H9 (cell line): Measurements from ENCODE around the gene IL21R. TPM values are rescaled to one million over a fixed set of nuclear protein-coding genes. Genes with fewer than 3 reads are reported as not detected.

Experiments used
- DNase-seq: peaks from one replicate; pipeline ENCODE4 v3.0.0-alpha.2; 2017
- H2AFZ ChIP-seq: one replicate; pipeline ENCODE4 v1.6.1; 2013; ENCODE audit warnings: mild to moderate bottlenecking, low read length, control low read depth, moderate library complexity
- H2AK5ac ChIP-seq: 2 replicates; pipeline ENCODE4 v1.6.1; 2013; ENCODE audit warnings: low read length, control low read depth, mixed read lengths; ENCODE audit not compliant: insufficient read length
- H2BK120ac ChIP-seq: one replicate; pipeline ENCODE4 v1.6.1; 2013; ENCODE audit warnings: low read depth, mild to moderate bottlenecking, low read length, control low read depth, inconsistent platforms; ENCODE audit not compliant: poor library complexity, severe bottlenecking
- H2BK12ac ChIP-seq: 2 replicates; pipeline ENCODE4 v1.6.1; 2013; ENCODE audit warnings: low read length, control low read depth, mixed read lengths, low read depth; ENCODE audit not compliant: insufficient read length
- H2BK15ac ChIP-seq: 2 replicates; pipeline ENCODE4 v1.6.1; 2013; ENCODE audit warnings: low read depth, low read length, control low read depth
- H2BK20ac ChIP-seq: one replicate; pipeline ENCODE4 v1.6.1; 2013; ENCODE audit warnings: low read depth, mild to moderate bottlenecking, low read length, control low read depth, inconsistent platforms; ENCODE audit not compliant: poor library complexity, severe bottlenecking
- H2BK5ac ChIP-seq: 2 replicates; pipeline ENCODE4 v1.6.1; 2013; ENCODE audit warnings: low read length, control low read depth, mixed read lengths; ENCODE audit not compliant: insufficient read length
- H3K14ac ChIP-seq: 2 replicates; pipeline ENCODE4 v1.6.1; 2013; ENCODE audit warnings: low read length, control low read depth; ENCODE audit not compliant: insufficient read depth
- H3K18ac ChIP-seq: 2 replicates; pipeline ENCODE4 v1.6.1; 2013; ENCODE audit warnings: low read depth, mild to moderate bottlenecking, mixed read lengths, low read length, control low read depth; ENCODE audit not compliant: insufficient read length
- H3K23ac ChIP-seq: 2 replicates; pipeline ENCODE4 v1.6.1; 2013; ENCODE audit warnings: low read length, control low read depth, mixed read lengths, low read depth; ENCODE audit not compliant: insufficient read length
- H3K23me2 ChIP-seq: 2 replicates; pipeline ENCODE4 v1.6.1; 2013; ENCODE audit warnings: low read depth, mild to moderate bottlenecking, mixed read lengths, low read length, control low read depth; ENCODE audit not compliant: insufficient read length, poor library complexity, severe bottlenecking
- H3K27ac ChIP-seq: 2 replicates; pipeline ENCODE4 v1.5.1; 2013; ENCODE audit warnings: low read length, control low read depth, mixed read lengths, low read depth; ENCODE audit not compliant: insufficient read length
- H3K27me3 ChIP-seq: 2 replicates; pipeline ENCODE4 v1.6.1; 2013; ENCODE audit warnings: low read length, control low read depth, inconsistent platforms; ENCODE audit not compliant: insufficient read depth
- H3K4ac ChIP-seq: 2 replicates; pipeline ENCODE4 v1.6.1; 2013; ENCODE audit warnings: low read depth, mild to moderate bottlenecking, control low read depth, inconsistent platforms, low read length, moderate library complexity
- H3K4me1 ChIP-seq: 2 replicates; pipeline ENCODE4 v1.6.1; 2013; ENCODE audit warnings: low read length, control low read depth, inconsistent platforms; ENCODE audit not compliant: insufficient read depth
- H3K4me2 ChIP-seq: 2 replicates; pipeline ENCODE4 v1.6.1; 2013; ENCODE audit warnings: low read length, control low read depth, mixed read lengths; ENCODE audit not compliant: insufficient read length, insufficient read depth
- H3K56ac ChIP-seq: 2 replicates; pipeline ENCODE4 v1.6.1; 2013; ENCODE audit warnings: low read depth, mild to moderate bottlenecking, mixed read lengths, low read length, control low read depth; ENCODE audit not compliant: insufficient read length
- H3K79me1 ChIP-seq: 2 replicates; pipeline ENCODE4 v1.6.1; 2013; ENCODE audit warnings: low read depth, mild to moderate bottlenecking, moderate library complexity, low read length, control low read depth, inconsistent platforms; ENCODE audit not compliant: insufficient read depth, poor library complexity, severe bottlenecking
- H3K79me2 ChIP-seq: 2 replicates; pipeline ENCODE4 v1.6.1; 2013; ENCODE audit warnings: low read length, control low read depth, inconsistent platforms; ENCODE audit not compliant: insufficient read depth
- H3K9ac ChIP-seq: 2 replicates; pipeline ENCODE4 v1.6.1; 2013; ENCODE audit warnings: low read length, control low read depth, mixed read lengths; ENCODE audit not compliant: insufficient read length; ENCODE audit errors: extremely low read depth
- H3K9me3 ChIP-seq: one replicate; pipeline ENCODE4 v1.6.1; 2013; ENCODE audit warnings: low read depth, low read length, inconsistent platforms; ENCODE audit not compliant: control insufficient read depth
- H3T11ph ChIP-seq: one replicate; pipeline ENCODE4 v1.6.1; 2013; ENCODE audit warnings: mild to moderate bottlenecking, low read length, control low read depth, inconsistent platforms
- H4K20me1 ChIP-seq: one replicate; pipeline ENCODE4 v1.6.1; 2013; ENCODE audit not compliant: control insufficient read depth, insufficient read length, insufficient read depth
- H4K5ac ChIP-seq: 2 replicates; pipeline ENCODE4 v1.6.1; 2013; ENCODE audit warnings: low read depth, mild to moderate bottlenecking, mixed read lengths, low read length, control low read depth; ENCODE audit not compliant: insufficient read length
- H4K8ac ChIP-seq: replicated peaks from 2 replicates; pipeline ENCODE4 v1.6.1; 2013; ENCODE audit warnings: low read length, control low read depth, mixed read lengths, low read depth; ENCODE audit not compliant: insufficient read length
- H4K91ac ChIP-seq: 2 replicates; pipeline ENCODE4 v1.6.1; 2013; ENCODE audit warnings: low read depth, mild to moderate bottlenecking, moderate library complexity, mixed read lengths, low read length, control low read depth; ENCODE audit not compliant: insufficient read length
- H3K27ac Mint-ChIP-seq, 3 experiments: 2 replicates in 2 of 3; 3 replicates in 1 of 3; pipeline ENCODE4 v1.8.0; 2020 to 2021; ENCODE audit warnings: mixed read lengths in 3 of 3, mild to moderate bottlenecking in 1 of 3, moderate library complexity in 1 of 3
- H3K27me3 Mint-ChIP-seq: 2 replicates; pipeline ENCODE4 v1.8.0; 2021; ENCODE audit warnings: low read depth, mild to moderate bottlenecking, moderate library complexity, mixed read lengths
- H3K36me3 Mint-ChIP-seq, 3 experiments: 2 replicates in 2 of 3; 3 replicates in 1 of 3; pipeline ENCODE4 v1.8.0; 2020 to 2021; ENCODE audit warnings: low read depth in 3 of 3, mixed read lengths in 3 of 3; ENCODE audit not compliant: insufficient read depth in 1 of 3
- H3K4me1 Mint-ChIP-seq, 2 experiments: 2 replicates each; pipeline ENCODE4 v1.8.0; 2020; ENCODE audit warnings: mixed read lengths in 2 of 2
- H3K4me3 Mint-ChIP-seq, 2 experiments: 2 replicates in 1 of 2; 3 replicates in 1 of 2; pipeline ENCODE4 v1.8.0; 2020 to 2021; ENCODE audit warnings: mild to moderate bottlenecking in 2 of 2, mixed read lengths in 2 of 2, moderate library complexity in 1 of 2
- H3K9me3 Mint-ChIP-seq, 2 experiments: 2 replicates in 1 of 2; 3 replicates in 1 of 2; pipeline ENCODE4 v1.8.0; 2020; ENCODE audit warnings: mild to moderate bottlenecking in 2 of 2, mixed read lengths in 2 of 2, moderate library complexity in 1 of 2
- WGBS: extraction: QIAGEN DNeasy Blood & Tissue Kit; methylation state at CpG from one replicate; pipeline ENCODE4 v1.1.7; 2013; ENCODE audit warnings: missing lambda C conversion rate, low lambda C conversion rate, mixed read lengths; ENCODE audit not compliant: insufficient read length; ENCODE audit errors: extremely low coverage; 5-methylcytosine and 5-hydroxymethylcytosine counted together
- total RNA-seq: library from RNA; stranded (reverse); gene quantifications from 2 replicates; pipeline ENCODE4 v1.2.1, GENCODE V29; 2021
- TF ChIP-seq, protein P1 (sequence below): fragments of 200-600 bp; sonication (generic); conservative IDR thresholded peaks from 3 replicates; pipeline ENCODE4 v1.8.0; 2021; ENCODE audit warnings: antibody characterized with exemption, mild to moderate bottlenecking

Gene IL21R
- total RNA-seq, 1 experiment from 2014 or later: 0.07 TPM

DNA sequence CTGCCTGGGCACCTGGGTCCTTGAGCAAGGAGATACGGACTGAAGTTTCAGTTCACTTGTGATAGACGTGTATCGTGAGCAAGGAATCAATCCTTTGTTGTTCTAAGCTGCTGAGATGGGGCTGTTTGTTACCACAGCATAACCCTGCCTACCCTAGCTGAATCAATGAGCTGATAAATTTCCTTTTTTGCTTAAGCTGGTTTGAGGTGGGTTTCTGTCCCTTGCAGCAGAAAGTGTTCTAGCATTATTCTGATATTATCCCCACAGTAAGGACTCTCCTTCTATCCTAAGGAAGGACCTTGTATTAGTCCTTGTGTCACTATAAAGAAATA, 51.5 kb downstream of the IL21R start:
- Mint-ChIP-seq H3K27ac (no peak overlapping the region), H3K9me3 (no peaks in the 10 kb centered on the region), H3K4me1 (peaks cover 6% of the 10 kb centered on the region in 2 experiments; a peak in 3 of 4 replicates), H3K4me3 (no peak overlapping the region), H3K36me3 (no peaks in the 10 kb centered on the region; a peak in 1 of 7 replicates), H3K27me3 (no peaks in the 10 kb centered on the region; the same call in 1 of the 2 replicates)
- H3K4ac ChIP-seq: no peak overlapping the region
- H2BK20ac ChIP-seq: no peak overlapping the region
- no peak overlapping the region for H3K14ac ChIP-seq
- H3K27me3 ChIP-seq: no peaks in the 10 kb centered on the region
- no peak overlapping the region for H4K8ac ChIP-seq
- H2BK12ac ChIP-seq: no peak overlapping the region
- no peak overlapping the region for H3K4me2 ChIP-seq
- H2AFZ ChIP-seq: no peak overlapping the region
- H3K27ac ChIP-seq: no peak overlapping the region
- no peaks in the 10 kb centered on the region for H3K79me1 ChIP-seq
- H3K9ac ChIP-seq: no peak overlapping the region
- no peaks in the 10 kb centered on the region for H3K4me1 ChIP-seq
- H2BK15ac ChIP-seq: no peak overlapping the region
- TF ChIP-seq, protein P1, sequence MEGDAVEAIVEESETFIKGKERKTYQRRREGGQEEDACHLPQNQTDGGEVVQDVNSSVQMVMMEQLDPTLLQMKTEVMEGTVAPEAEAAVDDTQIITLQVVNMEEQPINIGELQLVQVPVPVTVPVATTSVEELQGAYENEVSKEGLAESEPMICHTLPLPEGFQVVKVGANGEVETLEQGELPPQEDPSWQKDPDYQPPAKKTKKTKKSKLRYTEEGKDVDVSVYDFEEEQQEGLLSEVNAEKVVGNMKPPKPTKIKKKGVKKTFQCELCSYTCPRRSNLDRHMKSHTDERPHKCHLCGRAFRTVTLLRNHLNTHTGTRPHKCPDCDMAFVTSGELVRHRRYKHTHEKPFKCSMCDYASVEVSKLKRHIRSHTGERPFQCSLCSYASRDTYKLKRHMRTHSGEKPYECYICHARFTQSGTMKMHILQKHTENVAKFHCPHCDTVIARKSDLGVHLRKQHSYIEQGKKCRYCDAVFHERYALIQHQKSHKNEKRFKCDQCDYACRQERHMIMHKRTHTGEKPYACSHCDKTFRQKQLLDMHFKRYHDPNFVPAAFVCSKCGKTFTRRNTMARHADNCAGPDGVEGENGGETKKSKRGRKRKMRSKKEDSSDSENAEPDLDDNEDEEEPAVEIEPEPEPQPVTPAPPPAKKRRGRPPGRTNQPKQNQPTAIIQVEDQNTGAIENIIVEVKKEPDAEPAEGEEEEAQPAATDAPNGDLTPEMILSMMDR: no peak
- DNase-seq: no peak
- no peak overlapping the region for H3T11ph ChIP-seq
- H2BK5ac ChIP-seq: no peak overlapping the region
- H2AK5ac ChIP-seq: no peak overlapping the region
- no peak overlapping the region for H3K23ac ChIP-seq
- no peak overlapping the region for H2BK120ac ChIP-seq
- peaks cover 2% of the 10 kb centered on the region for H4K20me1 ChIP-seq
- WGBS: no CpG with 5 or more reads among the region's 3 CpGs
- H3K9me3 ChIP-seq: no peaks in the 10 kb centered on the region
- no peak overlapping the region for H4K91ac ChIP-seq
- H3K23me2 ChIP-seq: no peaks in the 10 kb centered on the region
- H3K18ac ChIP-seq: no peak overlapping the region
- H3K79me2 ChIP-seq: no peaks in the 10 kb centered on the region
- H4K5ac ChIP-seq: no peak overlapping the region
- H3K56ac ChIP-seq: no peak overlapping the region
